H9 (cell line): ENCODE measurements around the gene CERS6. TPM values are rescaled to one million over a fixed set of nuclear protein-coding genes. Genes with fewer than 3 reads are reported as not detected.

ENCODE experiments used
- DNase-seq: peaks from one replicate; pipeline ENCODE4 v3.0.0-alpha.2; 2017
- H2AFZ ChIP-seq: one replicate; pipeline ENCODE4 v1.6.1; 2013; ENCODE audit warnings: mild to moderate bottlenecking, low read length, control low read depth, moderate library complexity
- H2AK5ac ChIP-seq: 2 replicates; pipeline ENCODE4 v1.6.1; 2013; ENCODE audit warnings: low read length, control low read depth, mixed read lengths; ENCODE audit not compliant: insufficient read length
- H2BK120ac ChIP-seq: one replicate; pipeline ENCODE4 v1.6.1; 2013; ENCODE audit warnings: low read depth, mild to moderate bottlenecking, low read length, control low read depth, inconsistent platforms; ENCODE audit not compliant: poor library complexity, severe bottlenecking
- H2BK12ac ChIP-seq: 2 replicates; pipeline ENCODE4 v1.6.1; 2013; ENCODE audit warnings: low read length, control low read depth, mixed read lengths, low read depth; ENCODE audit not compliant: insufficient read length
- H2BK15ac ChIP-seq: 2 replicates; pipeline ENCODE4 v1.6.1; 2013; ENCODE audit warnings: low read depth, low read length, control low read depth
- H2BK20ac ChIP-seq: one replicate; pipeline ENCODE4 v1.6.1; 2013; ENCODE audit warnings: low read depth, mild to moderate bottlenecking, low read length, control low read depth, inconsistent platforms; ENCODE audit not compliant: poor library complexity, severe bottlenecking
- H2BK5ac ChIP-seq: 2 replicates; pipeline ENCODE4 v1.6.1; 2013; ENCODE audit warnings: low read length, control low read depth, mixed read lengths; ENCODE audit not compliant: insufficient read length
- H3K14ac ChIP-seq: 2 replicates; pipeline ENCODE4 v1.6.1; 2013; ENCODE audit warnings: low read length, control low read depth; ENCODE audit not compliant: insufficient read depth
- H3K18ac ChIP-seq: 2 replicates; pipeline ENCODE4 v1.6.1; 2013; ENCODE audit warnings: low read depth, mild to moderate bottlenecking, mixed read lengths, low read length, control low read depth; ENCODE audit not compliant: insufficient read length
- H3K23ac ChIP-seq: 2 replicates; pipeline ENCODE4 v1.6.1; 2013; ENCODE audit warnings: low read length, control low read depth, mixed read lengths, low read depth; ENCODE audit not compliant: insufficient read length
- H3K23me2 ChIP-seq: 2 replicates; pipeline ENCODE4 v1.6.1; 2013; ENCODE audit warnings: low read depth, mild to moderate bottlenecking, mixed read lengths, low read length, control low read depth; ENCODE audit not compliant: insufficient read length, poor library complexity, severe bottlenecking
- H3K27ac ChIP-seq: 2 replicates; pipeline ENCODE4 v1.5.1; 2013; ENCODE audit warnings: low read length, control low read depth, mixed read lengths, low read depth; ENCODE audit not compliant: insufficient read length
- H3K27me3 ChIP-seq: 2 replicates; pipeline ENCODE4 v1.6.1; 2013; ENCODE audit warnings: low read length, control low read depth, inconsistent platforms; ENCODE audit not compliant: insufficient read depth
- H3K4ac ChIP-seq: 2 replicates; pipeline ENCODE4 v1.6.1; 2013; ENCODE audit warnings: low read depth, mild to moderate bottlenecking, control low read depth, inconsistent platforms, low read length, moderate library complexity
- H3K4me1 ChIP-seq: 2 replicates; pipeline ENCODE4 v1.6.1; 2013; ENCODE audit warnings: low read length, control low read depth, inconsistent platforms; ENCODE audit not compliant: insufficient read depth
- H3K4me2 ChIP-seq: 2 replicates; pipeline ENCODE4 v1.6.1; 2013; ENCODE audit warnings: low read length, control low read depth, mixed read lengths; ENCODE audit not compliant: insufficient read length, insufficient read depth
- H3K56ac ChIP-seq: 2 replicates; pipeline ENCODE4 v1.6.1; 2013; ENCODE audit warnings: low read depth, mild to moderate bottlenecking, mixed read lengths, low read length, control low read depth; ENCODE audit not compliant: insufficient read length
- H3K79me1 ChIP-seq: 2 replicates; pipeline ENCODE4 v1.6.1; 2013; ENCODE audit warnings: low read depth, mild to moderate bottlenecking, moderate library complexity, low read length, control low read depth, inconsistent platforms; ENCODE audit not compliant: insufficient read depth, poor library complexity, severe bottlenecking
- H3K79me2 ChIP-seq: 2 replicates; pipeline ENCODE4 v1.6.1; 2013; ENCODE audit warnings: low read length, control low read depth, inconsistent platforms; ENCODE audit not compliant: insufficient read depth
- H3K9ac ChIP-seq: 2 replicates; pipeline ENCODE4 v1.6.1; 2013; ENCODE audit warnings: low read length, control low read depth, mixed read lengths; ENCODE audit not compliant: insufficient read length; ENCODE audit errors: extremely low read depth
- H3K9me3 ChIP-seq: one replicate; pipeline ENCODE4 v1.6.1; 2013; ENCODE audit warnings: low read depth, low read length, inconsistent platforms; ENCODE audit not compliant: control insufficient read depth
- H3T11ph ChIP-seq: one replicate; pipeline ENCODE4 v1.6.1; 2013; ENCODE audit warnings: mild to moderate bottlenecking, low read length, control low read depth, inconsistent platforms
- H4K20me1 ChIP-seq: one replicate; pipeline ENCODE4 v1.6.1; 2013; ENCODE audit not compliant: control insufficient read depth, insufficient read length, insufficient read depth
- H4K5ac ChIP-seq: 2 replicates; pipeline ENCODE4 v1.6.1; 2013; ENCODE audit warnings: low read depth, mild to moderate bottlenecking, mixed read lengths, low read length, control low read depth; ENCODE audit not compliant: insufficient read length
- H4K8ac ChIP-seq: replicated peaks from 2 replicates; pipeline ENCODE4 v1.6.1; 2013; ENCODE audit warnings: low read length, control low read depth, mixed read lengths, low read depth; ENCODE audit not compliant: insufficient read length
- H4K91ac ChIP-seq: 2 replicates; pipeline ENCODE4 v1.6.1; 2013; ENCODE audit warnings: low read depth, mild to moderate bottlenecking, moderate library complexity, mixed read lengths, low read length, control low read depth; ENCODE audit not compliant: insufficient read length
- H3K27ac Mint-ChIP-seq, 3 experiments: 2 replicates in 2 of 3; 3 replicates in 1 of 3; pipeline ENCODE4 v1.8.0; 2020 to 2021; ENCODE audit warnings: mixed read lengths in 3 of 3, mild to moderate bottlenecking in 1 of 3, moderate library complexity in 1 of 3
- H3K27me3 Mint-ChIP-seq: 2 replicates; pipeline ENCODE4 v1.8.0; 2021; ENCODE audit warnings: low read depth, mild to moderate bottlenecking, moderate library complexity, mixed read lengths
- H3K36me3 Mint-ChIP-seq, 3 experiments: 2 replicates in 2 of 3; 3 replicates in 1 of 3; pipeline ENCODE4 v1.8.0; 2020 to 2021; ENCODE audit warnings: low read depth in 3 of 3, mixed read lengths in 3 of 3; ENCODE audit not compliant: insufficient read depth in 1 of 3
- H3K4me1 Mint-ChIP-seq, 2 experiments: 2 replicates each; pipeline ENCODE4 v1.8.0; 2020; ENCODE audit warnings: mixed read lengths in 2 of 2
- H3K4me3 Mint-ChIP-seq, 2 experiments: 2 replicates in 1 of 2; 3 replicates in 1 of 2; pipeline ENCODE4 v1.8.0; 2020 to 2021; ENCODE audit warnings: mild to moderate bottlenecking in 2 of 2, mixed read lengths in 2 of 2, moderate library complexity in 1 of 2
- H3K9me3 Mint-ChIP-seq, 2 experiments: 2 replicates in 1 of 2; 3 replicates in 1 of 2; pipeline ENCODE4 v1.8.0; 2020; ENCODE audit warnings: mild to moderate bottlenecking in 2 of 2, mixed read lengths in 2 of 2, moderate library complexity in 1 of 2
- CTCF ChIP-seq: fragments of 200-600 bp; sonication (generic); conservative IDR thresholded peaks from 3 replicates; pipeline ENCODE4 v1.8.0; 2021; ENCODE audit warnings: antibody characterized with exemption, mild to moderate bottlenecking
- WGBS: extraction: QIAGEN DNeasy Blood & Tissue Kit; methylation state at CpG from one replicate; pipeline ENCODE4 v1.1.7; 2013; ENCODE audit warnings: missing lambda C conversion rate, low lambda C conversion rate, mixed read lengths; ENCODE audit not compliant: insufficient read length; ENCODE audit errors: extremely low coverage; 5-methylcytosine and 5-hydroxymethylcytosine counted together
- total RNA-seq: library from RNA; stranded (reverse); gene quantifications from 2 replicates; pipeline ENCODE4 v1.2.1, GENCODE V29; 2021

CERS6 gene
- total RNA-seq, 1 experiment from 2014 or later = 17.7 TPM

- H3K27ac ChIP-seq = no peak overlapping the region
- no peaks in the 10 kb centered on the region; the same call in 1 of the 2 replicates for H3K4me1 ChIP-seq
- H2BK5ac ChIP-seq = no peak overlapping the region
- H3K18ac ChIP-seq = no peak overlapping the region
- H3K4me2 ChIP-seq = no peak overlapping the region
- TF ChIP-seq CTCF = no peak
- no CpG with 5 or more reads among the region's 1 CpG for WGBS
- Mint-ChIP-seq H3K36me3 (no peaks in the 10 kb centered on the region; a peak in 1 of 7 replicates), H3K27ac (no peak overlapping the region; a peak in 1 of 7 replicates), H3K9me3 (no peaks in the 10 kb centered on the region; a peak in 1 of 5 replicates), H3K4me1 (peaks cover 29 to 49% of the 10 kb centered on the region in 2 experiments), H3K27me3 (no peaks in the 10 kb centered on the region), H3K4me3 (no peak overlapping the region)
- no peak overlapping the region for H3K14ac ChIP-seq
- no peak overlapping the region for H3K56ac ChIP-seq
- H2BK15ac ChIP-seq = no peak overlapping the region
- H3K4ac ChIP-seq = no peak overlapping the region
- no peak overlapping the region for H2BK12ac ChIP-seq
- H3K79me2 ChIP-seq = no peaks in the 10 kb centered on the region
- no peak overlapping the region for H2BK20ac ChIP-seq
- H3K27me3 ChIP-seq = no peaks in the 10 kb centered on the region
- no peak overlapping the region for H4K5ac ChIP-seq
- H4K20me1 ChIP-seq = no peaks in the 10 kb centered on the region
- H2AK5ac ChIP-seq = no peak overlapping the region
- H3K23me2 ChIP-seq = no peaks in the 10 kb centered on the region
- H4K8ac ChIP-seq = no peak overlapping the region
- H3T11ph ChIP-seq = no peak overlapping the region
- no peak overlapping the region for H2BK120ac ChIP-seq
- H3K9ac ChIP-seq = no peak overlapping the region
- H3K23ac ChIP-seq = no peak overlapping the region
- H3K9me3 ChIP-seq = no peaks in the 10 kb centered on the region
- H2AFZ ChIP-seq = no peak overlapping the region
- no peak overlapping the region for H4K91ac ChIP-seq
- DNase-seq = no peak
- no peaks in the 10 kb centered on the region for H3K79me1 ChIP-seq
Measured at GRCh38 chr2:168666339-168666738, 210.3 kb downstream of the CERS6 start.
